Thyroid gland (tissue), 4 donors: ENCODE measurements around the gene LST1.

ENCODE experiments used
- CTCF ChIP-seq, 6 experiments: fragments of 200-600 bp in 3 of 6; fragments of 450-650 bp in 3 of 6; sonication (generic) in 3 of 6; IDR thresholded peaks; one replicate each; pipeline ENCODE4 v1.5.1; 2016 to 2019; ENCODE audit warnings: antibody characterized with exemption in 6 of 6, mild to moderate bottlenecking in 2 of 6, inconsistent platforms in 1 of 6, moderate library complexity in 1 of 6
- POLR2A ChIP-seq, 2 donors: fragments of 450-650 bp; IDR thresholded peaks; one replicate each; pipeline ENCODE4 v1.6.1; 2017; ENCODE audit warnings: antibody characterized with exemption in 2 of 2, mild to moderate bottlenecking in 2 of 2, moderate library complexity in 1 of 2

GRCh38 chr6:31541658-31542521 lies 44.2 kb upstream of the LST1 start, which contains the start of gene DDX39B:
- TF ChIP-seq CTCF (IDR thresholded peaks at IDR 0.05), result no peak
- TF ChIP-seq POLR2A (IDR thresholded peaks at IDR 0.05), result peak; percentile 72 to 76
